Stimulated activated CD4-positive, alpha-beta T cell treated with anti-CD3 and anti-CD28 coated beads, Interleukin-12 subunit alpha, Interleukin-12 subunit beta, amount 100 ng/mL, for 4 hours (primary cell): ENCODE data around the gene STIP1.
"Not testable (repeated sequence)": the region's sequence is repeated elsewhere in the genome, so short reads cannot be mapped to it uniquely, and the experiment has no call there.

ENCODE experiments used
- DNase-seq: peaks from one replicate; pipeline ENCODE4 v3.0.0-alpha.2; 2020

Gene STIP1

DNA sequence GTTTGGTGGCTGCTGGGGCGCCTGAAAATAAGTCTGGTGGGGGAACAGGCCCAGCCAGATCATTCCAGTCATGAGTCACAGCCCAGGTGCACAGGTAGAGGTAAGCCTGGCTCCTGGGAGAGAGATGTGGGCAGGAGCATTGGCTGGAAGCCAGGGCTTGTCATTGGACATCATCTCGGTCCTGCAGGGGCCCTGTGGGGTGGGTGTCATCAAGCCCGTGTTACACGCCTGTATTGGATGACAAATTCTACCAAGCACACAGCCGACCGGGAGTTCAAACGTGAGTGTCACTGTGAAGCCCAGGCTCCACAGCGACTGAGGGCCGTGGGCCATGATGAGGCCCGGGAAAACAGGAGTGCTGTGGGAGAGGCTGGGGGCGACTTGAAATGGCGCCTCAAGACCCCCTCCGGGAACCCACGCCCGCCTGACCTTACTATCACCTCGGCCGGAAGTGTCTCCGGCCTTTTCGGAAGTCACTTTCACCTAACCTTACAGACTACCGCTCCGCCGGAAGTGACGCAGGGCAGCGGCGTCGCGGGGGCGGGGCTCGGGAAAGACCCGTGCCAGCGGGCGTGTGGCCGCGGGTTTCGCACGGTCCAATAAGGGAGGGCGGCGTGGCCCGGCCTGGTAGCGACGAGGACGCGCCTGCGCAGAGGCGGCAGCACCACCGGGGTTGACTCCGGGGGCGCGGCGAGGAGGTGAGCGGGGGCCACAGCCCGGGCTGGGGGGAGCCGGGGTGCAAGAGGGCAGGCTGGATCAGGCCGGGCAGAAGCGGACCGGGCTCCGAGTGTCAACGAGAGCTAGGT is 54.7 kb downstream of the STIP1 start, which contains the start of gene FKBP2:
TSS of gene FKBP2 (plus strand) at position 661 of the 806 bp plus-strand sequence. CDS start 1,293 bp downstream, outside the sequence.
- DNase-seq = peak; percentile 98

DNA sequence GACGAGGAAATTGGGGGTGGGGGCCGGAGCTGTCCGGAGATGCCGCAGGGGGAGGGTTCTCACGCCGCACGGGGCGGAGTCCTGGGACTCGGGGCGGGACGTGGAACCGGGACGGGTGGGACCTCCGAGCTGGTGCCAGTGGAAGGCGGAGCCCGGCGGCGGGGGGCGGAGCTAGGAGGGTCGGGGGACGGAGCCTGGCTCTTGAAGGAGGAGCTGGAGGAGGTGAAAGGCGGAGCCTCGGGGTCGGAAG is 55.2 kb downstream of the STIP1 start:
- DNase-seq = peak; percentile 100

DNA sequence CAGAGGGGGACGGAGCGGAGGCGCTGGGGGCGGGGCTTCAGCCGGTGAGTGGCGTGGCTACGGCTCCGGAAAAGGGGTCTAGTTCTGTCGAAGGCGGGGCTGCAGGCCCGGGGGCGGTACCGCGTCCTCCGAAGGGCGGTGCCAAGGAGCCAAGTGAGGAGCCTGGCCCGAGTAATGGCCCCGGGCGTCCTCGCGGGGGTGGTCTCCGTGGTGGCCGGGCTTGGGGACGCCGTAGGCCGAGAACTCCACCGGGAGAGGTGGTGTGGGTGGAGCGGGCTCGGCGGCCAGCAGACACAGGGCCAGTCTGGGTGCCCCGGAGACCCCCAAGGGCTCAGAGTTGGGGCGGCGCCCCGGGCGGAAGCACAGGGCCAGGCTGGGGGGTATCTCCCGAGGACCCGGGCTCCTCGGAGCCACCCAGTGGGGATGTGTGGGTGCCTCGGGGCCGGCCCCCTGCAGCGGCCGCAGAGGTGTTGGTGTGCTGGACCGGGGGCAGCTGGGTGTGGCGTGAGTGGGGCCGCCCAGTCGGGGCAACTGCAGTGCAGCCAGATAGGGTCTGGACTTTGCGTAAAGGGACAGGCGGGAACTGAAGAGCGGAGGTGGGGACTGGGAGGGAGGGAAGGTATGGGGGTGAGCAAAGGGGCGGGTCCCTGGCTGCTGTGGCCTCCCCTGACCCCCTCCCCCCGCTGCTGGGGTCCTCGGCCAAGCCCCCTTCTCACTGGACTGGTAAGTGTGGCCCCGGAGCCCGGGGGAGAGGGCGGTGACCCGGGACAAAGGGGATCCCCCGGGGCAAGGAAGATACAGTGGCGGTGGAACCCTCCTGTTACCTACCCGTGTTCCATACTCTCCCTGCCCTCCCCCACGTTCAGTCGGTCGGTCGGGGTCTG is 55.8 kb downstream of the STIP1 start:
- DNase-seq = no peak

DNA sequence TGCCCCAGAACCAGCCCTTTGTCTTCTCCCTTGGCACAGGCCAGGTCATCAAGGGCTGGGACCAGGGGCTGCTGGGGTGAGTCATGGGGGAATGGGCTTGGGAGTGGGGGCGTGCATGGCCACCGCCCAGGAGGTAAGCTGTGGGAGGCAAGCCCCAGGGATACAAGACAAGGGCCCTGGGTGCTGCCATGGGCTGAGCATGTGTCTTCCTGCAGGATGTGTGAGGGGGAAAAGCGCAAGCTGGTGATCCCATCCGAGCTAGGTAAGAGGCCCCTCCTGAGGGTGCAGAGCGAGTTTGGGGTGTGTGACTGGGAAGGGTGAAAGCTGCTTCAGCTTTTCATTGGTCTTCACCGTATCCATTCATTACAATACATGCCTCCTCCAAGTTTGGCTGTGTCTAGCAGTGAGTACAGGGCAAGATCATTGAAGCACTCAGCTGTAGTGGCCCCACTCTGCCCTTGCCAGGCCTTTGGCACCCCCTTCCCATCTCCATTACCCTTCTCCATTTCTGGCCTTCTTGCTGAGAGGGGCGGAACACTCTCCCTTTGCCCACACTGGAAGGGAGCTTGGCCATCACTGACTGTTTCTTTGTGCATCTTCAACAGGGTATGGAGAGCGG is 57.4 kb downstream of the STIP1 start:
- no peak for DNase-seq

DNA sequence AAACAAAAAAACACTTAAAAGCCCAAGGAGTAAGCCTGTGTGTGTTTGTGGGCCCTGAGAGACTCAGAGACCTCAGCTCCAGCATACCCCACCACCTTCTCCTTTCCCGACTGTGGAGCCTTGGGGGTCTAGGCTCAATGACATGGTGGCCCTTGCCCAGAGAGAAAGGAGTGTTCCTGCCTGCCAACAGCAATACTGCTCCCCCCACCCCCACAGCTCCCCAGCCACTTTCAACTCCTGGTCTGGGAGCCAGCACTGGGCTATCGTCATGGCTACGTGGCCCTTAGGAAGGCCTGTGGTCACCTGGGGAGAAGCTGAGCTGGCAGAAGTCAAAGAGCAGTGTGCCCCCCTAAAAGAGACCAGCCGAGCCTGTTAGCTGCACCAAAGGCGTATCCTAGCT is 58.1 kb downstream of the STIP1 start:
- no peak for DNase-seq

DNA sequence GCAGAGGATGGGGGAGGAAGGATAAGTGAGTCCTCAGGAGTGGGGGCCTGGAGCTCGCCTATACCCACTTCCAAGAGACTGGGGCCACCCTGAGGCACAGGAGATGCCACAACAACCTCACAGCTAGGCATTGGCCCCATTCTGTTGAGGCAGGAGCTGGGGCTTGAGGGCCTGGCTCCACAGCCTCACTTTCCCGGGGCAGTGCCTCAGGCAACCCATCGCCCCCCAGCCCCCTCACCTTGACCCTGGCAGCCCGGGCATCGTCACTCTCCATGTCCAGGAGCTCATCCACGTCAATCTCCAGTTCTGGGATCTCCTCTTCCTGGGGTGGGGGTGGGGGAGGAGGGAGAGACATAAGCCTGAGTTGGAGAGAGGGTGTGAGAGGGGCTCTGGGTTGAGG is 59.0 kb downstream of the STIP1 start:
- no peak for DNase-seq

DNA sequence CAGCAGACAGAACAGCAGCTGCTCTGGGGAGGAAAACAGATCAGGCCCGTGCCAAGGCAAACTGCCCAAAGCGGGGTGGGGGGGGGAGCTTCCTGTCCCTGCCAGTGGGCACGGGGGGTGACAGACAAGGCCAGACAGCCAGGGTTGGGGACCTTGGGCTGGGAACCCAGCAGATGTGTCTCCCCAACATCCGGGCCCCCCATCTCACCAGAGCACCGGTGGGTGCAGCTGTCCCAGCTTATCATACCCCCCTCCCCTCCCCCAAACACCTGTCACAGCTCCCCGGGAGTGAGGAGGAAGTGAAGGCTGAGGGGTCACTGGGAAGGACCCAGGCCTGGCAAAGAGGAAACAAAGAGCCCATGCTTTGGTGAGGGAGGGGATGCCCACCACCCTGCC is 59.4 kb downstream of the STIP1 start:
- DNase-seq = no peak

DNA sequence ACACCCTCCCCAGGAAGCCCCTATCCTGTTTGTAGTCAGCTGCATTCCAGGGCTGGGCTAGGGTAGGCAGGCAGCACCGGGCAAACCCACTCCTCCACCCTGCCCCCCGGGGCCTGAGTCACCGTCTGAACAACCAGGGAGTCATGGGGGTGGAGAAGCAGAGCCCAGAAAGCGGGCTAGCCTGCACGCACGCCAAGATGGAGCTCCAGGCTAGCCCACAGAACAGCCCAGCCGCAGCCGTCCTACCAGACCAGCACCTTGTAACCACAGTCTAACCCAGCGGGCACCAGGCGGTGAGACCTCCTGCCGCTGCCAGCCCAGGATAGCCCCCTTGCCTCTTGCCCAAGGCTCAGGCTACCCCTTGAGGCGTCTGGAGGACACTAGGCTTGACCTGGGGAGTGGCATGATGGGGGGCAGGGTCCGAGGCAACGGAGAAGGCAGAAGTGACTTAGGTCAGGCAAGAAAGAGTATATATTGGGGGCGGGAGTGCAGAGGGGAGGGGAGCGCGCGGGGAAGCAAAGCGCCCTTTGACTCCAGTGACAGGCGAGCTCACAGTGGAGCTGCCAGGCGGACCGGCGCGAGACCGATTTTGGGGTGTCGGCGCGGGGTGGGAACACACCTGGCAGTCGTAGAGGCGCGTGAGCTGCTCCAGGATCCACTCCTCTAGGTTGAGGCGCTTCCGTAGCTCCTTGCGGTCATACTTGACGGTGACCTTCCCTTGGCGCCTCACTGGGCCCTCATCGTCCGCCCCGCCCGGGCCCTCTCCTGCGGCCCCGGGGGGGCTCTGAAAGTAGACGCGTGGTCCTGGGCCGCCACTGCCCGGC is 60.0 kb downstream of the STIP1 start:
- DNase-seq = peak; percentile 80

DNA sequence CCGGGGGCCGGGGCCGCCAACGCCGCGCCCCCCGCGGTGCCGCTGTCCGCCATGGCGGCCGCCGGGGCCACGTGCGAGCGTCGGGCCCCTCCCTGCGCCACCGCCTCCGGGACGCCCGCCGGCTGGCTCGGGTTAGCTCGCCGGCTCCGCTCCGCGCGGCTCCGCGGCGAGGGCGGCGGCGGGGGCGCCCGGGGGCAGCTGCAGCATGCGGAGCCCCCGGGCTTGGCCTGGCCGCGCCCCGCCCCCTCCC is 60.6 kb downstream of the STIP1 start:
- not testable (repeated sequence) for DNase-seq

DNA sequence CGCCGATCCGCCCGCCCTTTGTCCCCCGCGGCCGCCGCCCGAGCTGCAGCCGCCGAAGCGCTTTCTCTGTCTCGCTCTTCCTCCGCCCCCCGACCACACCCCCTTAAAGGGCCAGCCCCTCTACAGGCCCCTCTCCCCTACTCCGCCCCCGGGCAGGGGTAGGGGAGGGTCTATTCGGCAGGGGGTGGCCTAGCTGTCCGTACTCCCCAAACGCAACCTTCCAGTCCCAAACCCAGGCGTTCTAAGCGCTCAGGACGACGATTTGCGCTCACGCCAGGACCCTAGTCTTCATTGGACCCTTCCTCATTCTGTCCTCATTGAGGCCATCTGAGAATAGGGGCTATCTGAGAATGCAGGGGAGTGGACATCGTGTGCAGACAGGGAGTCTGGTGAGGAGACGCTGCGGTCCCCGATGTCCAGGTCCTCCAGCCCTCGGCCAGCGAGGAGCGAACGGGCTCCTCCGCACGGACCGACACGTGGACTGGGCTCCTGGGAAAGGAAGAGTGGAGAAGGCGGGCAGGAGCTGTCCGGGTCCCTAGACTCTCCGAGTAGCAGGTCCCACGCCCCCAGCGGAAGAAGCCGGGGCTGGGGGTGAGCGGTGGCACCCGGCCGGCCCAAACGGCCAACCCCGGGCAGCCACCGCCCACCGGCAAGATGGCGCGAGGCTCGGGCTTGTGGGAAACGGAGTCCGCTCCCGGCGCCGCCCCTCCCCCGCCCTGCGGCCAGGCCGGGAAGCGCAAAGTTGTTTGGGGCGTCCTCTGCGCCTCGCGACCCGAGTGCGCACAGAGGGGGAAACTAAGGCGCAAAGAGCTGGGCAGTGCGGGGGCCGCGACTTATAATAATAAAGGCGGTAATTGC is 61.1 kb downstream of the STIP1 start, which contains the start of gene PPP1R14B:
TSS of gene PPP1R14B (minus strand) at position 73 of the 858 bp plus-strand sequence. CDS start 270 bp downstream, outside the sequence.
- DNase-seq = peak; percentile 85

DNA sequence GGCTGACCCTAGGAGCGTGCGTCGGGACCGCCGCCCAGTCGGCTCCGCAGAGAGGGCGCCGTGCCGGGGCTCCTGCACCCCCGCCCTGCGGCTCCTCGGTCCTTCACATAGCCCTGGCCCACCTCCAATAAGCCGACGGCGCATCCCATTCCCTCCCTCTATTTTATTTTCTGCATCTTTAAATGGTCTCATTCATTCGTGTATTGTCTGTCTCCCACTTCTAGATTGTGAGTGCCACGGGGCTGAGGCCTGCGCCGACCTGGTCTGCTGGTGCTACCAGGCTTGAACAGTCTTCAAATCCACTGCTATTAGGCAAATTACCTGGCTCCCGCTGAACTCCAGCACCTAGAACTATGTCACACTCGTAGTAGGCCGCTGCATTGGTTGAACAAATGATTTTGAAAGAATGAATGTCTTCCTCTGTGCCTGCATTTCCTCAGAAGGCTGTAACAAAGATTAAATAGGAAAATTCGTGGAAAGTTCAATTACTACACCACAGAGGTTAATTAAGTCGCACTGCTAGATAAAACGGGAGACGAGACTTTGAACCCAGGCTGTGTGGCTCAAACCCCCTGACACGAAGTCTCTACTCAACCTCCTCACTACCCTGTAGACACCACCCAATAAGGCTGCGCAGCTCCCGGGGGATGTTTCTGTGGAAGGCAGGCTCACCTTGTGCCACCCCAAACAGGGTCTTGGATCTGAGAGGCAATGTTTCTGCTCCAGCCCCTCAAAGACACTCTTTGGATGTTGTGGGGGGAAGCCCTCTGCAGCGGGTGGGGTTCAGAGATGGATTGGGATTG is 62.0 kb downstream of the STIP1 start:
- no peak for DNase-seq

DNA sequence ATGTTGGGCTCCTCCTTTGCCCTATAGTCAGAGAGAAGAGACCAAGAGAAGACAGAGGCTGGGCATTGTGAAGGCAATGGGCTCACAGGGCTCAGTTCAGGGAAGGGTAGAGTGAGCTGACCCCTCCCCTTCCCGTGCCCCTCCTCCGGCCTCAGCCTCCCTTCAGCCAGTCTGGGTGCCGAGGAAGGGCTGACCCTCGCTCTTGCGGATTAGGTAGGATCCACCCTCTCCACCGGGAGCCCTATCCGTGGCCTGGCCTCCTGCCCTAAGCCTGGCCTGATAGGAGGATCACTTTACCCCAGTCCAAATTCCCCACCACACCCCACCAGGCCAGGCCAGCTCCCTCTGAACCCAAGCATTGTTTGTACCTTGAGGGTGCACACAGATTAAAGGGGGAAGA is 62.6 kb downstream of the STIP1 start:
- no peak for DNase-seq

DNA sequence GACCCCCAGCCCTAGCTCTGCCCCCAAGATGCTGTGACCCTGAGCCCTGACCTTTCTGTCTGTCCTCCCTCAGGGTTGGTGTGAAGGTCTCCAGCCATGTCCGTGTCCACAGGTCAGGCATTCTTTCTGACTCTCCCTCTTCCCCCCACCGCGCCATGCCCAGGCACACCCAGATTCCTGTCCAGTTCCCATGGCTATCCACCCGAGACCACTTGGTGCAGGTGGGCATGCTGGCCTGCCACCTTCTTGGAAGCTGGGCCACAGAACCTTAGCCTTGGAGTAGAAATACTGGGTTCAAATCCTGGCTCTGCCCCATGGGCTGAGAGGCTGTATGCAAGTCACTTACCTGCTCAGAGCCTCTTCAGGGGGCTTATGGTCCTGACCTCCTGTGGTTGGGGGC is 63.1 kb downstream of the STIP1 start:
- DNase-seq = no peak

DNA sequence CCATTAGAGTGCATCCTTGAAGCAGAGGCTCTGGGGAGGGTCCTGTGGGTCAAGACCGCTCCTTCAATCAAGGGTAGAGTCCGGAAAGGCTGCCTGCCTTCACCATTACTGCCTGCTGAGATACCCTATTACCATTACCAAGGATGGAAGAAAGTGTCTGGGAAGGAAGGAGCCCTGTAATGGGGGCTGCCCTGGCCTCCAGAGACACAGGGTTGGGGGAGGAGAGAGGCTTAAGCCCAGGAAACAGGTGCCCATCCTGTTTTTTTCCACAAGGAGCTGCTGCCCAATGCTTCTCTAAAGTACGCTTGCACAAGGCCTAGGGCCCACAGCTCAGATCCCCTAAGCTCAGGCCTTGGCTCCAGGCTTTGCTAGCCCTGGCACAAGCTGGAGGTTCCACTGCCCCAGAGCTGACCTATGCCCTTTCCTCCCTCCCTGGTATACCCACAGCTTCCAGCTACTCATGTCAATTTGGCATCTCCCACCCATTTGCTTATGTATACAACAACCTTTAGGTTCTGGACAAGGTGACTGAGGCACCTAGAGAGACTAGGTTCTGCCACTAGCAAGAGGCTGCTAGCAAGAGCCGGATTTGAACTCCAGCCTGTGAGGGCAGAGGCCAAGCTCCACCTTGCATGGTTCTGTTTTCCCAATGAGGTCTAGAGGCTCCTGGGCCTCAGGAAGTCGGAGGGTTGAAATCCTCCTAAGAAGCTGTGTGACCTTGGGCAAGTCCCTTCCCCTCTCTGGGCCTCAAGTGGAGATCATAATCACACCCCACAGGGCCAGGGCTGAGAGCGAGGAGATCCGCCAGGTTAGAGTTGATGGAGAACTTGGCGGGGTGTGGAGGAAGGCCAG is 63.8 kb downstream of the STIP1 start:
- no peak for DNase-seq

DNA sequence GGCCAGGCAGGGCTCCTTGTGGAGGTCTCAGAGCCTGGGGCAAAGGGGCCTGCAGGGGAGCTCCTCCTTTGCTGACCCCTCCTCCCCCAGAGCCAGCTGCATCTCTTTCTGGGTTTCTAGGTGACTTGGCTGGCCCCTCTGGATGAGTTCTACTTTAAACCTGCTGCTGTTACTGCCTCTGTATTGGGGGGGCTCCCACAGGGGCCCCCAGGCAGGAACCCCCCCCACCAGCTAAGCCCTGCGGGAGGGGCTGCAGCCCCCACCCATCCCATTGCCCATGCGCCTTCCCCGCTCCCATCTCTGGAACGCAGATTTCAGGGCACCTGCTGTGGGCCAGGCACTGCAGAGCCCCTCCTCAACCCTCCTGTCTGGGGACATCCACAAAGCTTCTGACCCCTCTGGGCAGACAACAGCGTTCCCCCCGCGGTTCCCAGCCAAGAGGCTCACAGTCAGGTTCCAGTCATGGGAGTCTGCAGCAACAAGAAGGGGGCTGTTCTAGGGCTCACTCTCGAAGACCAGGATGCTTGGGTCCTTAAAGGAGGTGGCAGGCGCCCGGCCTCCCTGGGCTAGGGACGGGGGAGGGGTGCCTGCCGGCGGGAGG is 64.5 kb downstream of the STIP1 start:
- DNase-seq = no peak

DNA sequence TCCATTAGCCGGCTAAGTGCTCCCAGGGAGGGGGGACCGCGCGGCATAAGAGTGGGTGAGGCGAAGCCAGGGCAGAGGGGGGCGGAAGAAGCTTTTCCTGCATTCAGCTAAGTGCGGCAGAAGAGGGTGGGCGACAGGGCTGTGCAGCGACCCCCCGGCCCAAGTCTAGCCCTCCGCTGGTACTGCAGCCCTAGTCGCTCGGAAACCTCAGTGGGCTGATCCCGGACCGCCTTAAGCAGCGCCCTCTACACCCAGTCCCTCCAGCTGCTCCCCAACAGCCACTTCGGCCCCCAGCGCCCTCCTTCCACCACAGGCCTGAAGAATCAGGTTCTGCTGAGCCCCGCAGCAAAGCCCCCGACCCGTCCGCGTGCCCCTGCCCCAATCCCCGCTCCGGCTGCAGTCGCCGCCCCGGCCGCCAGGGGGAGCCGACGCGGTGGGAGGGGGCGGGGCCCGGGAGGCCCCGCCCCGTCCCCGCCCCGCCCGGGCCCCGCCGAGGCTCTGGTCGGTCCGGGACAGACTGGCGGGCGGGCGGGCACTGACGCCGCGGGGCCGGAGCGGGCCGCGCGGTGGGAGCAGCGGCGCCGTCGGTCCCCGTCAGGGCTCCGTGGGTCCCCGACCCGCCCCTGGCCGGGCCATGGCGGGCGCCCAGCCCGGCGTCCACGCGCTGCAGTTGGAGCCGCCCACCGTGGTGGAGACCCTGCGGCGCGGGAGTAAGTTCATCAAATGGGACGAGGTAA is 65.2 kb downstream of the STIP1 start, which contains the start of gene PLCB3:
TSS of gene PLCB3 (plus strand) at position 515 of the 737 bp plus-strand sequence. CDS start at position 635, 120 bp downstream.
- peak; percentile 68 for DNase-seq

DNA sequence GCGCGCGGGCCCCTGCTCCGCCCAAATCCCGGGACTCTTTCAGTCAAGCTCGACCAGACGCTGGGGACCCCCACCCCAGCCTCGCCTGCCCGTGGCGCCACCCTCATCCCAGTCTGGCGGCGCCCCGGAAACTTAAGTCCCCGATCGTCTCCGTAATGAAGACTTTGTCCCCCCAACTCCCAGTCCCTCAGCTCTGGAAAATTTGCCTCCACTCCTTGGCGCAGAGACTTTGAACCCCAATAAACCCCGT is 65.7 kb downstream of the STIP1 start:
- DNase-seq = no peak

DNA sequence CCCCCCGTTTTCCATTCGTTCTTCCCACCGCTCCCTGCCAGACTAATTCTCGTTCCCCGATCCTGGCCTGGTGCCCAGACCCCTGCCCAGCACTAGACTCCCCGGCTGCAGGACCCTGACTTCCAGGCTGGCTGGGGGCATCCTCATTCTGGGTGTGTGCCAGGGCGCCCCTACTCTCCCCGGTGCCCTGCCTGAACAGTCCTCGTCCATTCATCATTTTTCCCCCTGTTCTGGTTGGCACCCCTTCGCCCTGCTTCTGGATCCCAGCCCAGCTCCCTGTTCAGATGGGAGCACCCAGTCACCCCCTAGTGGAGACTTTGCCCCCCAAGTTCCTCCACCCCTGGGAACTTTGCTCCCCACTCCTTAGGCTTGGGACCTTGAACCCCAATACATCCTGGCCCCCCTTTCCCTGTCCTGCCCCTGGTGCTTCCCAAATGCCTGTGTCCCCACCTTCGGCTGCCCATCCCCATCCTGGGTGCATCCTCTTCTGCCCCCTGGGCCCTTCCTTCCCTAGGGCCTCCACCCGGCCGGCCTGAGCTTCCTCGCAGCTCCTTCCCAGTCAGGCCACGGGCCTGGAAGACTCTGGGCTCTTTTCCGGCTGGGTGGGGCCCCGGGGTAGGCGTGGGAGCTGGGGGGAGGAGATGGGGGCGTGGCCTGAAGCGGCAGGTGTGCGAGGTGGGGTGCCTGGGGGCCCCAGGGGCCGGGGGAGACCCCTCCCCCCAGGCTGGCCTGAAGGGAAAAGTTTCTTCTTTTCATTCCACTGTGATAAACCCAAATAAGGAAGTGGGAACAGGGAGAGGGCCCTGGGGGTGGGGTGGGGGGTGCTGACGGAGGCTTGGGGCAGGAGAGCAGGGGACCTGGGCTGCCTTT is 66.3 kb downstream of the STIP1 start:
- no peak for DNase-seq
